HL-60/S4 treated with phorbol 12-myristate 13-acetate at 8.2 ng/mL for 4 days and 3 days (cell line): Measurements from ENCODE around the gene PTPRO.

Source experiments
- in situ Hi-C: fragments of 300-500 bp; cut with MboI; formaldehyde crosslinking; loops from 2 replicates; pipeline ENCODE4 v1.15.0; 2022; ENCODE audit warnings: low sequenced_read_pairs

PTPRO gene

GRCh38 chr12:15322164-15323061 is at the start of gene PTPRO:
TSS of gene PTPRO (plus strand) at chr12:15322508.
- in situ Hi-C loops: no loop called here

- in situ Hi-C loops: loop anchor here (25.0 kb wide), 1 partner anchor 563 kb away; no protein-coding TSS in a partner anchor
Measured at GRCh38 chr12:15273896-15274295, 48.4 kb upstream of the PTPRO start.

GRCh38 chr12:15274561-15274967 is 47.7 kb upstream of the PTPRO start:
- in situ Hi-C loops: loop anchor here (25.0 kb wide), 1 partner anchor 563 kb away; no protein-coding TSS in a partner anchor

- in situ Hi-C loops: no loop called here
Measured at GRCh38 chr12:15276088-15276698, 46.1 kb upstream of the PTPRO start.

GRCh38 chr12:15278816-15279658 is 43.3 kb upstream of the PTPRO start:
- in situ Hi-C loops: no loop called here

GRCh38 chr12:15280930-15281329 is 41.4 kb upstream of the PTPRO start:
- in situ Hi-C loops: no loop called here

GRCh38 chr12:15289192-15289591 is 33.1 kb upstream of the PTPRO start:
- in situ Hi-C loops: no loop called here

- in situ Hi-C loops: no loop called here
Measured at GRCh38 chr12:15293731-15294130, 28.6 kb upstream of the PTPRO start.

GRCh38 chr12:15299947-15300346 is 22.4 kb upstream of the PTPRO start:
- in situ Hi-C loops: no loop called here

- in situ Hi-C loops: no loop called here
Measured at GRCh38 chr12:15304296-15304695, 18.0 kb upstream of the PTPRO start.

GRCh38 chr12:15306605-15307004 is 15.7 kb upstream of the PTPRO start:
- in situ Hi-C loops: no loop called here

GRCh38 chr12:15307079-15307478 is 15.2 kb upstream of the PTPRO start:
- in situ Hi-C loops: no loop called here

- in situ Hi-C loops: no loop called here
Measured at GRCh38 chr12:15318841-15319240, 3.5 kb upstream of the PTPRO start.

- in situ Hi-C loops: no loop called here
Measured at GRCh38 chr12:15320881-15321280, 1.4 kb upstream of the PTPRO start.

- in situ Hi-C loops: no loop called here
Measured at GRCh38 chr12:15323480-15323879, 1.2 kb downstream of the PTPRO start.

- in situ Hi-C loops: no loop called here
Measured at GRCh38 chr12:15329891-15330290, 7.6 kb downstream of the PTPRO start.

- in situ Hi-C loops: no loop called here
Measured at GRCh38 chr12:15334225-15334624, 11.9 kb downstream of the PTPRO start.

GRCh38 chr12:15335959-15336358 is 13.7 kb downstream of the PTPRO start:
- in situ Hi-C loops: no loop called here

- in situ Hi-C loops: no loop called here
Measured at GRCh38 chr12:15336768-15337553, 14.7 kb downstream of the PTPRO start.

GRCh38 chr12:15341371-15341770 is 19.1 kb downstream of the PTPRO start:
- in situ Hi-C loops: no loop called here
